Pancreas (tissue), 10 donors: Measurements from ENCODE around the gene DNAJA3. TPM values are rescaled to one million over a fixed set of nuclear protein-coding genes. Genes with fewer than 3 reads are reported as not detected.

Source experiments
- ATAC-seq, 4 donors: fragments of 200-7000 bp; cut with Tn5 transposase; one replicate each; pipeline versions ENCODE4 v1.8.0 to v1.9.1; 2020; ENCODE audit warnings: mild to moderate bottlenecking in 4 of 4, moderate library complexity in 4 of 4
- DNase-seq, 6 donors: peaks; one replicate each; pipeline ENCODE4 v3.0.0-alpha.2; 2020
- FAIRE-seq: peaks from 2 replicates; lab custom pipeline; 2012; peaks lifted over from hg19 to GRCh38; lab: Jason Lieb, UNC
- H3K27ac ChIP-seq, 4 donors: fragments of 200-600 bp; sonication (generic); 1 replicate in 3 of 4; 2 replicates in 1 of 4; pipeline versions ENCODE4 v1.5.0 to v1.8.0; 2020
- H3K27me3 ChIP-seq, 4 donors: fragments of 200-600 bp; one replicate each; pipeline ENCODE4 v1.8.0; 2021
- H3K36me3 ChIP-seq, 3 donors: fragments of 200-600 bp; sonication (generic) in 1 of 3; one replicate each; pipeline versions ENCODE4 v1.5.0 to v1.8.0; 2020 to 2021
- H3K4me1 ChIP-seq, 3 donors: fragments of 200-600 bp; one replicate each; pipeline ENCODE4 v1.8.0; 2021
- H3K4me3 ChIP-seq, 4 donors: fragments of 200-600 bp; sonication (generic) in 2 of 4; one replicate each; pipeline versions ENCODE4 v1.5.0 to v1.8.0; 2020 to 2021
- H3K9me3 ChIP-seq, 4 donors: fragments of 200-600 bp; one replicate each; pipeline ENCODE4 v1.8.0; 2021
- CTCF ChIP-seq, 4 donors: fragments of 200-600 bp; sonication (generic) in 3 of 4; IDR thresholded peaks; one replicate each; pipeline versions ENCODE4 v1.5.0 to v1.8.0; 2021; ENCODE audit warnings: antibody characterized with exemption in 4 of 4
- WGBS, 2 donors: extraction: QIAGEN DNeasy Blood & Tissue Kit; methylation state at CpG; one replicate each; pipeline ENCODE4 v1.1.7; 2013; 5-methylcytosine and 5-hydroxymethylcytosine counted together
- intact Hi-C, 3 donors: fragments of 100-400 bp; cut with DNase I; formaldehyde crosslinking; loops; one replicate each; pipeline versions ENCODE4 v1.11.1 to v1.14.2; 2022
- polyA plus RNA-seq, 2 donors: library from polyadenylated mRNA; stranded (reverse); fragments of 200-250 nt; gene quantifications; one replicate each; pipeline ENCODE4 v1.2.3, GENCODE V29; 2013
- total RNA-seq, 6 donors: library from RNA; stranded (reverse); fragmentation: NEBNext Ultra II Directional in 4 of 6; extraction: Animal tissue kit (Norgen Biotek cat#: 25700) in 4 of 6; gene quantifications; one replicate each; pipeline versions ENCODE4 v1.2.1 to v1.2.4, GENCODE V29; 2021 to 2023
- donor health status: healthy with polysubstance abuse.
- donor health status: DM: no; HTN: no; CAD: no; lungs with moderate emphysema.
- donor health status: DM: no; HTN: no; CAD: no.
- donor health status: control.
- donor health status: control.
- donor health status: Bipolar disorder and iron deficiency.
- donor health status: DM: yes; HTN: yes; CAD: no.
- donor health status: DM: no; HTN: no; CAD: no.
- donor health status: DM: no; HTN: no; CAD: no.
- donor health status: DM: yes; HTN: yes; CAD: no.

The DNAJA3 gene
- total and polyA plus RNA-seq, 8 donors, result 20.3 to 33.7 (median 21.5) TPM

DNA sequence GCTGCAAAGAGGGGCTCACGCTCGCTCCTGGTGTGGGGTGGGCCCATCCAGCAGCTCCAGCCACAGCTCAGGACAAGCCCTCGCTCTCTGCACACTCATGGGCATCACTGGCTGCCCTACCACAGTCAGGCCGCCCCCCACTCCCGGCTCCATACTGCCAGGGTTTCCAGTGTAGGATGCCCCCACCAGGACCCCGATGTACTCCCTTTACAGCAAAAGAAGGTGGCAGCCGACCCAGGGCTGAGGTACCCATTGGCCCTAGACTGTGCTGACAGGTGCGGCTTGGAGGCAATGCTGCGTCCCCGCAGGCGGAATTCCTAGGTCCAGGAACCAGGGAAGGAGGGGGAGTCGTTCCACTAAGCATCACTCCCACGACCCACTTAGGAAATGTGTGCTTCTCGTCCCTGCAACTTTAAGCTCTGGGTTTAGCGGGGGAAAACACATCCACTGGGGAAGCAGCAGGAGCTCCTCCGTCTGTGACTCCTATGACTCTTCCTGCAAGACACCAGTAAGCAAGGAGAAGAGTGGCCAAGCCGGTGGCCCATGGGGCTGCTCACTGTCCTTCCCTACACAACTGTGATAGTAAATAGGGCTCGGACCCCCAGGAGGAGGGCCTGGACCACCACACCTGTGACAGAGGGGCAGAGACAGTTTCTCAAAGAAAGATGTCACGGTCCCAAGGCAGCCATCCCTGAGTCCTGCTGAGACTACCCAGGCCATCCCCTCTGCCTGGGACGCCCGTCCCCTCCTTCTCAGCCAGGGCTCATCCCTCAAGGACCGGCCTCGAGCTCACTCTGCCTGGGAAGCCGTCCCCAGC is 22.3 kb upstream of the DNAJA3 start:
- no peaks in the 10 kb centered on the region for H3K27me3 ChIP-seq
- no peak overlapping the region for H3K4me3 ChIP-seq
- no peak overlapping the region for H3K27ac ChIP-seq
- intact Hi-C loops, result loop anchor here (5.0 to 10.0 kb wide), 3 partner anchors 41 to 199 kb away; no protein-coding TSS in a partner anchor
- 76 to 79% methylated on average over 24 of the region's 24 CpGs for WGBS, 2 donors
- H3K9me3 ChIP-seq, result no peaks in the 10 kb centered on the region
- DNase-seq (peak in 1 of 6 donors; percentile 74), FAIRE-seq (no peak), ATAC-seq (peak in 1 of 4 donors; percentile 11)
- no peaks in the 10 kb centered on the region for H3K4me1 ChIP-seq
- TF ChIP-seq CTCF (IDR thresholded peaks at IDR 0.05), result no peak
- H3K36me3 ChIP-seq, result peaks cover 0 to 13% (median 0%) of the 10 kb centered on the region in 3 donors

- H3K4me3 ChIP-seq, result no peak overlapping the region
- H3K36me3 ChIP-seq, result peaks cover 0 to 13% (median 0%) of the 10 kb centered on the region in 3 donors
- H3K27me3 ChIP-seq, result no peaks in the 10 kb centered on the region
- peak in 3 of 4 donors; percentile 11 to 21 (median 15) for TF ChIP-seq CTCF (IDR thresholded peaks at IDR 0.05)
- ATAC-seq, result peak in 2 of 4 donors; percentile 14
- no peak overlapping the region for H3K27ac ChIP-seq
- no peaks in the 10 kb centered on the region for H3K4me1 ChIP-seq
- intact Hi-C loops, result loop anchor here (2.0 to 10.0 kb wide), 4 partner anchors 42 to 200 kb away; no protein-coding TSS in a partner anchor
- 74 to 75% methylated on average over 20 of the region's 20 CpGs for WGBS, 2 donors
- FAIRE-seq, result no peak
- peak in 1 of 6 donors; percentile 74 for DNase-seq
- H3K9me3 ChIP-seq, result no peaks in the 10 kb centered on the region
Measured at GRCh38 chr16:4404247-4404966, 21.3 kb upstream of the DNAJA3 start.

DNA sequence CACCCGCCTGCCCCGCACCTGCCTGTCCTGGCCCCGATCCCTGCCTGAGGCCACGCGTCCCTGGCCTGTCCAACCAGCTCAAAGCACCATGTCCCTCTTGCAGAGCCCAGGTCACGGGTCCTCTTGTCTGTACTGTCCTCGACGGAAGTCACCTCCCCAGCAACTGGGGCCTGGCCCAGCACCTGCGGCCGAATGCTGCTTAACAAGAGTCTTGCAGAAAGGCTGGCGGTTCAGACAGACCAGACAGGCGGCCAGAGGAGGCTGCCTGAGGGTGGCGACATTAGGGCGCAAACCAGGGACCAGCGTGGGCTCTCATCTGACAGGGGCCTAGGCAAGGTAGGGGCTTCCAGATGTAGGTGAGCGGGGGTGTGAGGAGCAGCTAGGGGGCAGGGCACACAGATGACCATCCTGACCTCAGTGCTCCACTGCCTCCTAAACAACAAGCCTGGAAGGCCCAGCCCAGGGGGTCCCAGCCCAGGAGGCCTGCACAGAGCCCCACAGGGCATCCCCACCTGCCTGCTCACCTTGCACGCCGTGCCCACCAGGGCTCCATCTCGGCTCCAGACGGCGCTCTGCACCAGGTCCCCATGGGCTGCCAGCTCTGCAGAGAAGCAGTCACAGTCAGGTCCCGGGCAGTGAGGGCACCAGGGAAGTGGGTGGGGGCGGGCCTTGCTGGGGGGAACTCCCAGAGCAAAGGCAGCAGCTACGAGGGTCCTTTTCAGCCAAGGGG is 20.5 kb upstream of the DNAJA3 start:
- H3K36me3 ChIP-seq, result peaks cover 0 to 13% (median 0%) of the 10 kb centered on the region in 3 donors

More for the DNA sequence above, 20.5 kb upstream of the DNAJA3 start:
- H3K27me3 ChIP-seq, result no peaks in the 10 kb centered on the region
- intact Hi-C loops, result loop anchor here (2.0 to 10.0 kb wide), 4 partner anchors 43 to 200 kb away; no protein-coding TSS in a partner anchor
- TF ChIP-seq CTCF (IDR thresholded peaks at IDR 0.05), result no peak
- H3K4me3 ChIP-seq, result no peak overlapping the region
- FAIRE-seq (no peak), DNase-seq (peak in 1 of 6 donors; percentile 71), ATAC-seq (no peak)
- H3K4me1 ChIP-seq, result no peaks in the 10 kb centered on the region
- no peaks in the 10 kb centered on the region for H3K9me3 ChIP-seq
- 88 to 93% methylated on average over 23 to 24 of the region's 24 CpGs for WGBS, 2 donors
- no peak overlapping the region for H3K27ac ChIP-seq
